ENCODE data around the gene ZP1. TPM values are rescaled to one million over a fixed set of nuclear protein-coding genes. Genes with fewer than 3 reads are reported as not detected.
"Not testable (repeated sequence)": the region's sequence is repeated elsewhere in the genome, so short reads cannot be mapped to it uniquely, and the experiment has no call there.

ZP1 gene
- total RNA-seq, 2 donors from 2014 or later = 0.16 TPM; not detected in 1

DNA sequence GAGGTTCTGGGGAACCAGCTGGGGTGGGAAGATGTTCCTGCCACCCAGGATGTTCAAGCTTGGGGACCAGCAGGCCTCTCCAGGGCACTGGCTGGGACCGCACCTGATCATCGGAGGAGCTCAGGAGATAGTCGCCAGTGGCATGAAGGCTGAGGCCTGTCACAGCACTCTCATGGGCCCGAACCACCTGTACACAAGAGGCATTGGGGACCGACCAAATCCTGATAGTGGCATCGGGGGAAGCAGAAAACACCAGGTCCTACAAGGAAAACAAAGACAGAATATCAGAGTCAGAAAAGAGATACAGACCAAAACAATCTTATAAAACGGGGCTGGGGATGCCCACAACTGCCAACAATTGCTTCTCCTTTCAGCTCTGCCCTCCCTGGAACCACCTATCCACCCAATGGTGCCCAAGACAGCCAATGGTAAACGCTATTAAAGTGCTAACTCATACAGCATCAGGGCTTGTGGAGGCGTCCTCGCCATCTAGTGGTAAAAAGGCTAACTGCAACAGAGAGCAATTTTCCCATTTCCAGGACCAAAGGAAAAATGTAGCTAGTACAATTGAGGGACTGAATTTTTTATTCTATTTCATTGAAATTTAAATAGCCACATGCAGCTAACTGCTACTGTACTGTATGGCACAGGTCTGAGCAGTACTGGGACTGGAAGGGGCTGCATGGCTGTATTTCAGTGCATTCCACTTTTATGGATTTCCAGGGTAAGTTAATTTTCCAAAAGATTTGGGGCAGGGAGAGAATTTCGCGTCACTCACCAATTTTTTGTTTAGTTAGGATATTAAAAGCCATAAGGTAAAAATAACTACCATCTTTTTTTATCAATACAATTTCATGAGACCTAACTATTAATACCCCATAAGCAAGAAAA is 31.9 kb downstream of the ZP1 start:
- no peak overlapping the region for H3K4me3 Mint-ChIP-seq
- peaks cover 100% of the 10 kb centered on the region for H3K36me3 Mint-ChIP-seq (ENCODE audit: low read depth)
- no peaks in the 10 kb centered on the region for H3K27me3 Mint-ChIP-seq
- peak; percentile 58 for ATAC-seq (replicated peaks)
- H3K4me1 Mint-ChIP-seq = peaks cover 14% of the 10 kb centered on the region
- H3K9me3 Mint-ChIP-seq = no peaks in the 10 kb centered on the region
- H3K27ac Mint-ChIP-seq = no peak overlapping the region

DNA sequence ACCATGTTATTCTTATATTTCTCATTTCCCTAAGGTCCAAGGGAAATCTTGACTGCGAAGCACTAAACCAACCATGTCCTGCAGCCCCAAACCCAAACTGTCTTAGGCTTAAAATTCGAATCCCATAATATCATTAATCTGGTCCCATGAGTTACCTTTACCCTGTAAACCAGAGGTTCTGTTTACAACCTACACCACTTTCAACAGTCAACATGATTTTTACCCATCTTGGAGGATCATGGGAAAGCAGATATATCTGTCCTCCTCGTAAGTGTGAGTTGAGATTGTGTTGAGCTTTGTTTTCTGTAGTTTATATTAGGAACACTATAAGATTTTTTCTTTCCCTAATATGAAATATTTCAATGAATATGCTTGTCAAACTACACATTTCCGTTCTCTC is 32.6 kb downstream of the ZP1 start:
- Mint-ChIP-seq H3K4me1 (peaks cover 17% of the 10 kb centered on the region), H3K27me3 (no peaks in the 10 kb centered on the region), H3K27ac (peak overlapping the region; percentile 50), H3K9me3 (no peaks in the 10 kb centered on the region), H3K36me3 (ENCODE audit: low read depth) (peaks cover 99% of the 10 kb centered on the region), H3K4me3 (no peak overlapping the region)
- ATAC-seq (replicated peaks) = no peak

DNA sequence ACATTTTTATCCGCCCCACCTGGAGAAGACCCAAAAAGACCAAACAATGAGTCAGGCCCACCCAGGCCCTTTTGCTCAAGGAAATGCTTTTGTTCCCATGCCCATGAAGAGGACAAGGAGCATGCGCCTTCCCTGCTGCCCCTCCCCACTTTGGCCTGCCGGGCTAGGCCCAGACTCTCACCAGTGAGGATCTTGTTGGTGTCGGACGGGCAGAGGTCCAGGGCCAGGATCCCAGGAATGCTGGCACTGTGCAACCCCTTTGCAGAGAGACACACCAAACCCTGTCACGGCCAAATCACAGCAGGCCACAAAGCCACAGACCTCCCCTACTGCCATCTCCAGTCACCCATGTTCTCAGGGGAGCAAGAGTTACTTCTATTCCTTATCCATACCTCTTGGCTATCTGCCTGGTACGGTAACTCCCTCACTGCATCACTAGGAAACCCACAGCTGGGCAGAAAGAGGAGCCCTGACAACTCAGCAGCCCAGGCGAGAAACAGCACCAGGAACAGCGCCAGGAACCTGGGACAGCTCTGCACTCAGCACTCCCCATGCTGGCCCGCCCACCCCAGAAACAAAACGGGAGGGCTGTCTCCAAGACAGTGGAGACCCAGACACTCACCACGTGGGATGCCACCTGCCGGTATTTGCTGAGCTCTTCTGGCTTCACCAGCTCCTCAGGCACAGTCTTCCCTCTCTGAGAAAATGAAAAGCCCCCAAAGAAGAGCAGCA is 33.5 kb downstream of the ZP1 start:
- no peaks in the 10 kb centered on the region for H3K9me3 Mint-ChIP-seq
- no peak overlapping the region for H3K4me3 Mint-ChIP-seq
- H3K27ac Mint-ChIP-seq = peak overlapping the region; percentile 50
- no peak for ATAC-seq (replicated peaks)
- H3K4me1 Mint-ChIP-seq = peaks cover 24% of the 10 kb centered on the region
- H3K36me3 Mint-ChIP-seq (ENCODE audit: low read depth) = peaks cover 99% of the 10 kb centered on the region
- no peaks in the 10 kb centered on the region for H3K27me3 Mint-ChIP-seq

DNA sequence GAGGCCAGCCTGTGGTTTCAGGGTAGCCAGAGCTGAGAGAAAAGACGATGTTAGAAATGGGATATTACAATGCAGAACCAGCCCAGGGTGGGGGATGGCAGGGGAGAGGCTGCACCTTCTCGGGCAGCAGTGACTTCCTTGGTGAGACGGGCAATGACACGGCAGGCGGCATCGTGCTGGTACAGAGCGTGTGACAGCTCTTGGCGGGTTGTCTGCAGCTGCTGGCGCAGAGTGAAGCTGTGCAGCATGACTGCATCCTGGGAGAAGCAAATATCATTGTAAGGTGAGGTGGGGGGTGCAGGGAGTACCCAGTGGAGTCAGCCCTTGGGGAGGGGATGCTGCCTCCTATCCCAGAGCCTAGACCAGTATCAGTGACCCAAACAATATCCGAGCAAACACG is 35.3 kb downstream of the ZP1 start:
- Mint-ChIP-seq H3K36me3 (ENCODE audit: low read depth) (peaks cover 86% of the 10 kb centered on the region), H3K4me1 (peaks cover 22% of the 10 kb centered on the region), H3K4me3 (no peak overlapping the region), H3K27me3 (no peaks in the 10 kb centered on the region), H3K9me3 (no peaks in the 10 kb centered on the region), H3K27ac (peak overlapping the region; percentile 97)
- ATAC-seq (replicated peaks) = no peak

DNA sequence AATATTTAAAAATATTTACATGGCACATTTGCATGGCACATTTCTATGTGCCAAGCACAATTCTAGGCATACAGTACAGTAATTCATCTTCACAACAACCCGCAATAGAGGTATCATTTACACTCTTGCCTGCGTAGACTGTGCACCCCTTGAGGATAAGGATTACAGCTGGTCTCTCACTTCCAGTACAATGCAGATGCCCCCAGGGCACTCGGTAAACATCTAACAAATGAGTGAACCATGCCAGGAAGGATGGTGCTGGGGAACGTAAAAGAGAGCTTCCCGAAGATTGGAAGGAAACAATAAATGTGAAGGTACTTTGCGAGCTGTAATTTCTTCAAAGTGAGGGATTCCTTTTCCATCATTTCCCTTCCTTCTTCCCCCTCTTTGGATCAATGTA is 37.7 kb downstream of the ZP1 start:
- Mint-ChIP-seq H3K9me3 (no peaks in the 10 kb centered on the region), H3K4me3 (peak overlapping the region; percentile 98), H3K27ac (peak overlapping the region; percentile 97), H3K4me1 (peaks cover 19% of the 10 kb centered on the region), H3K27me3 (no peaks in the 10 kb centered on the region), H3K36me3 (ENCODE audit: low read depth) (peaks cover 62% of the 10 kb centered on the region)
- no peak for ATAC-seq (replicated peaks)

DNA sequence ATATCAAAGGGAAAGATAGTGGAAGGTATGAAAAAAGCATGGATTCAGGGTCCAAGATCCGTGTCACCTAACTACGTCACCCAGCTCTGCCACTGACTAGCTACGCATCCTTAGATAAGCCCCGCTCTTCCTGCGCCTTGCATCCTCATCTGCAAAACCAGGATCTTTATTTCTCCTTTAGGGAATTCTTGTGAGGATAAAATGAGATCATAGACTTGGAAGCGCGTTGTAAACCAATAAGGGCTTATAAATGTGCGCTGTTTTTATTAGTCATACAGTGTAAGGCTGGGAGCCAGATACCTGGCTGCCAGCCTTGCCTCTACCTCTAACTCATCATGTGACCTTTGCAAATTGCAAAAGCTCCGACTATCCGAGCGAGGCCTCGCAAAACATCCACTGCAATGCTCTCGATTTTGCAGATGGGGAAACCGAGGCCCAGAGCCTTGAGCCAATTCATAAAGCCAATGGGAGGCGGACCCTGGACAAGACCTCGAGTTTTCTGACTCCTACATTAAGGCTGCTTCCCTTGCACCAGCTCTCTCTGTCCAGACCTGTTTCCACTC is 38.3 kb downstream of the ZP1 start:
- peaks cover 56% of the 10 kb centered on the region for H3K36me3 Mint-ChIP-seq (ENCODE audit: low read depth)
- H3K4me1 Mint-ChIP-seq = peaks cover 22% of the 10 kb centered on the region
- H3K27ac Mint-ChIP-seq = peak overlapping the region; percentile 97
- H3K27me3 Mint-ChIP-seq = no peaks in the 10 kb centered on the region
- ATAC-seq (replicated peaks) = peak; percentile 29
- H3K9me3 Mint-ChIP-seq = no peaks in the 10 kb centered on the region
- H3K4me3 Mint-ChIP-seq = peak overlapping the region; percentile 98

DNA sequence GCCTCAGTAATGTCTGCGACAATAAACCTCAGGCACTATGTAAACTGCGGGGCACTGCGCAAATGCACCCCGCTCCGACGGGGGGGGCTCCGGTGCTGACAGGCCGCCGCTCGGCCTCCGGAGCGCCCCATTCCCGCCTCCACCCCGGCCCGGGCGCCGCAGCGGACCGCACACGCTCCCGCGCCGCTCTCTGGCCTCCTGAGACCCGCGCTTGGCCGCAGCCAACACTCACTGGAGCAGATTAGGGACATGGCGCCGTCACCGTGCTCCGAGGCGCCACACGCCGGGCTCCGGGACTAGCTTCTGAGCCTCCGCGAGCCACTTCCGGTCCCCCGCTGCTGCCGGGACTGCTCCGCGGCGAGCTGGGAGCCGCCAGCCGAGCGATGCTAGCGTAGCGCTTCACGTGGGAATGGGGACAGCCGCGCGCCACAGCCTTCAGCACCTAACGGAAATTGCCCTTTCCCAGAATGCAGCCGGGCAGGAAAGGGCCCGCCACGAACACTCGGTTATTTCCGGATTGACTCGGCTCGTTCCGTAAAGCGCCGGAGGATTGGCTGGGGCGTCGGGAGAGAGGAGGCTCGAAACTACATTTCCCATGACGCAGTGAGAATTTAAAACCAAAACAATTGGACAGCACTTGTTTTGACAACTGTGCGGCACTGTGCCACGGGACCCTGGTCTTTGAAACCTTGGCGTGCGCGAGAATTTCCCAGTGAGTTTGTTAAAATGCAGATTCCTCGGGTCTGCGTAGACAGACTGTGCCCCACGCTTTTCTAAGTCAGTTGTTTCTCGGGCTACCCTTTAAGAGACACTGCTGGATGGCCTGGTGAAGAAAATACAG is 39.0 kb downstream of the ZP1 start, which contains the start of gene PRPF19:
TSS of gene PRPF19 (minus strand) at position 454 of the 841 bp plus-strand sequence. CDS start at position 251, 203 bp downstream.
- Mint-ChIP-seq H3K4me3 (peak within 1 kb of the TSS; percentile 98), H3K4me1 (peaks cover 25% of the 10 kb centered on the region), H3K27me3 (no peaks in the 10 kb centered on the region)

DNA sequence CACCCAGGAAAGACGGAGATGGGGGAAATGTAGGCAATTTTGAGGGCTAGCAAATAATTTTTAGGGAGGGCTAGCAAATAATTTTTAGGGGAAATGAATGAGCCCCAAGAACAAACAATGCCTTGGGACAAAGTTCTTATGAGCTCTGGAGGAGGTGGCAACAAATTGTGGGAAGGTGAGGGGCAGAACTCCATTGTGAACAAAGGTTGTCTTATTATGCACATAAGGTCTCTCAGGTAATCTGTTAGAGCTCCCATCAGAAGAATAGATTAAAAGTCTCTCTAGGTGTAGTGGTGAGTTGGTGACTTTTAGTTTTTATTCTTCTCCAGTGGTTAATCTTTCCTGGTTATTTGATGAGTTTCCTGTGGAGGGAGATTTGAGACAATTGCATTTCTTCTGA is 41.5 kb downstream of the ZP1 start:
- Mint-ChIP-seq H3K9me3 (no peaks in the 10 kb centered on the region), H3K4me3 (no peak overlapping the region), H3K4me1 (peaks cover 32% of the 10 kb centered on the region), H3K36me3 (ENCODE audit: low read depth) (peaks cover 25% of the 10 kb centered on the region), H3K27ac (peak overlapping the region; percentile 8), H3K27me3 (no peaks in the 10 kb centered on the region)
- no peak for ATAC-seq (replicated peaks)

More for the DNA sequence above, 39.0 kb downstream of the ZP1 start, which contains the start of gene PRPF19:
- Mint-ChIP-seq H3K9me3 (no peaks in the 10 kb centered on the region), H3K36me3 (ENCODE audit: low read depth) (peaks cover 49% of the 10 kb centered on the region), H3K27ac (peak within 1 kb of the TSS; percentile 97)
- peak; percentile 94 for ATAC-seq (replicated peaks)

DNA sequence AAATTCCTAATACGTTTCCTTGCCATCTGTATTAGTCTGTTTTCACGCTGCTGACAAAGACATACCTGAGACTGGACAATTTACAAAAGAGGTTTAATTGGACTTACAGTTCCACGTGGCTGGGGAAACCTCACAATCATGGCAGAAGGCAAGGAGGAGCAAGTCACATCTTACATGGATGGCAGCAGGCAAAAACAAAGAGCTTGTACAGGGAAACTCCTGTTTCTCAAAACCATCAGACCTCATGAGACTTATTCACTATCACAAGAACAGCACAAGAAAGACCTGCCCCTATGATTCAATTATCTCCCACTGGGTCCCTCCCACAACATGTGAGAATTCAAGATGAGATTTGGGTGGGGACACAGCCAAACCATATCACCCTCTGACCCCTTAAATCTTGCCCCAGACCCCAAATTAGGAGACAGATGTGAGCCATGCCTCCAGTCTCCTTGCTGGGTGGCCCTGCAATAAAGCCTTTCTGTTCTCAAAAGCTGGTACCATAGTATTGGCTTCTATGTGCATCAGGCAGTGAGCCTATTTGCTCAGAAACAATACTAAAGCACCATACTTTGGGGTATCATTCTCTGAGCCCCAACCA is 42.4 kb downstream of the ZP1 start:
- not testable (repeated sequence) for H3K4me3 Mint-ChIP-seq; H3K9me3 Mint-ChIP-seq; H3K27ac Mint-ChIP-seq; ATAC-seq (replicated peaks); H3K27me3 Mint-ChIP-seq
- Mint-ChIP-seq H3K4me1 (peaks cover 24% of the 10 kb centered on the region), H3K36me3 (ENCODE audit: low read depth) (peaks cover 19% of the 10 kb centered on the region)

DNA sequence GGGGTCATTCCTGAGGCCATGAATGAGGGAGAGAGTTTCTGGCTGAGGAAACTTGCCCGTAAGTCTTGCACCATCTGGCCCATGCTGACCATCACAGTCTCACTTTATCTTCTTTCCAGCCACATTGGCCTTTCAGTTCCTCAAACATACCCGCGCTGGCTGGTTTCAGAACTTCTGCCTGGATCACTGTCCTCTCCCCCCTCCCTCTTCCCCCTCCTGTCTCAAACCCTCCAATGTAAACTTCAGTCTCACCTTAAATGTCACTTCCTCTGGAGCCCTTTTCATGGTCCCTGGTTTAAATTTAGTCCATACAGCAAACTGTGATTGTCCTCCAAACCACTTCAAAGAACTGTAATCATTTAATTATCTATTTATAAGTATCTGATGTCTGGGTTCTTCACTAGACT is 42.9 kb downstream of the ZP1 start:
- no peak for ATAC-seq (replicated peaks)
- Mint-ChIP-seq H3K27ac (peak overlapping the region; percentile 44), H3K27me3 (no peaks in the 10 kb centered on the region), H3K4me1 (peaks cover 26% of the 10 kb centered on the region), H3K9me3 (no peaks in the 10 kb centered on the region), H3K4me3 (no peak overlapping the region), H3K36me3 (ENCODE audit: low read depth) (peaks cover 16% of the 10 kb centered on the region)

DNA sequence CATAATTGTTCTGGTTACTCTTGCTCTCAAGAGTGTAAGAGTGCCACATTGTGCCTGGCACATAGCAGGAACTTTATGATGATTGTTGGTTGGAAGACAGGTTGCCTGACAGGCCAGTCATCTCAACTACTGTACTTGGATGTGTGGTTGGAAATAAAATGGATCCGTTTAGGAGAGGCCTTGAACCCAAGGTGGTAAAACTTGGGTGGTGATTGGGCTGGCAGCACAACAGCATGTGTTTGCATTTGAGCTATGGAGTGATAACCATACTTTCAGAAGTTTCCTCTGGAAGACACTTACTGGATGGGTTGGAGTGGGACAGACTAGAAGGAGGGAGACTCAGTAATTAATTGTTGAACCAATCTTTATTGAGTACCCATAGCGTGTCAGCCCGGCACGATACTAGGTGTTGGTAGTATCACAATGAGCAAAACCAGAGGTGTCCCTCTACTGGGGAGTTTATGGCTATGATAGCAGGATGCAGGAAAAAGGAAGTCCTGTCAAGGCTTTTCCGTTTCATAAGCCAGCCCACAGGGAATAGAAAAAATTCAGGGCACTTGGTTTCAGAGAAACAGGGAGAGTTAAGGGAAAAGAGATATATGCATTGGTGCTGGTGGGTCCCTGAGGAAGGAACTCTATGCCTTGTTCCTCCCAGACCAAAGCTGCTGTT is 43.5 kb downstream of the ZP1 start:
- Mint-ChIP-seq H3K27me3 (no peaks in the 10 kb centered on the region), H3K9me3 (no peaks in the 10 kb centered on the region), H3K36me3 (ENCODE audit: low read depth) (peaks cover 16% of the 10 kb centered on the region), H3K4me1 (peaks cover 27% of the 10 kb centered on the region), H3K4me3 (no peak overlapping the region), H3K27ac (peak overlapping the region; percentile 44)
- no peak for ATAC-seq (replicated peaks)

DNA sequence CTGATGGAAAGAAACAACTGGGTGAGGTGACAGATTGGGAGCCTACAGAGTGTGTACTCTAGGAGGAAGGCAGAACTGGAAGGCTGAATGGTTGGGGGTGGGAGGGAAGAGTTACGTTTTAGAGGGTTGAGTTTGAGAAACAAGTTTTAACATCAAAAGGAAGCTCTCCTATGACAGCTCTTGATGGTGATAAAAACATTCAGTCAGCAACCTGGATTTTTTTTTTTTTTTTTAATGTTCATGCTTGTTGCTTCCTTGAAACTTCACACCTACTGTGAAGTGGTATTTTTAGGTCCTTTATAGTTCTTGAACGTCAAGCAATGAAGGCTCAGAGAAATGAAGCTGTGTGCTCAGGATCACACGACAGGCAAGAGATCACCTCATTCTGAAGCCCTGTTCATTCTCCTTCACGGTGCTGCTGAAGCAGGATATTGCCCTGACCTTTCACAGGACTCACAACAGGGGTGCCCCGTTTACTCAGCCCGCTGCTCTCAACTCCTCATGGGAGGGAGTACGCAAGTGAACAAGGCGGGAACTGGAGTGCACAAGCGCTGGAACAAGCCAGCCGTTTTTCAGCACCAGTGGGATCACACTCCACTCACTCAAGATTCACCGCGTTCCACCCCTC is 45.0 kb downstream of the ZP1 start:
- peaks cover 16% of the 10 kb centered on the region for H3K36me3 Mint-ChIP-seq (ENCODE audit: low read depth)
- ATAC-seq (replicated peaks) = no peak
- H3K4me3 Mint-ChIP-seq = peak overlapping the region; percentile 93
- H3K9me3 Mint-ChIP-seq = no peaks in the 10 kb centered on the region
- H3K4me1 Mint-ChIP-seq = peaks cover 39% of the 10 kb centered on the region
- no peaks in the 10 kb centered on the region for H3K27me3 Mint-ChIP-seq
- peak overlapping the region; percentile 77 for H3K27ac Mint-ChIP-seq
